GM21367 (cell line): ENCODE results near the gene CCDC144A.
"Not testable (repeated sequence)": the region's sequence is repeated elsewhere in the genome, so short reads cannot be mapped to it uniquely, and the experiment has no call there.

Experiments
- ATAC-seq: cut with Tn5 transposase; IDR thresholded peaks from one replicate; pipeline ENCODE4 v1.9.1; 2021; ENCODE audit not compliant: unreplicated experiment

The CCDC144A gene

GRCh38 chr17:16751924-16752287 is 61.9 kb downstream of the CCDC144A start:
- ATAC-seq: not testable (repeated sequence)

DNA sequence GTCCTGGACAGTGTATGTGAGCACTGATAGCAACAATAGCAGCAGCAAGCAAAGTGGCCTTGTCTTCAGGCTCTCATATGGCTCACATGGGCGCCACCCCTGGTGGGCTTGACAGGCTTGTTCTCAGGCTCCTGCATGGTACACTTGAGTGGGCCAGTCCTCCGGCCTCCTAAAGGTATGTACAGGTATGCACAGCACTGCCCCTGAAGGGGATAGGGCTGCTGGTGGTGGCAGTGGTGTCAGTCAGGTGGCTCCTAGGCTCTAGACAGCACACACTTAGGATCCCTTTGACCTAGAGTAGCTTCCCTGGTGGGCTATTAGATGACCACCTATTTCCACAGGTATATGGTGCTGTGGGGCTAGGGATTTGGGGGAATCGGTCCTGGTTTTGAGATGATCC is 67.5 kb downstream of the CCDC144A start:
- not testable (repeated sequence) for ATAC-seq

DNA sequence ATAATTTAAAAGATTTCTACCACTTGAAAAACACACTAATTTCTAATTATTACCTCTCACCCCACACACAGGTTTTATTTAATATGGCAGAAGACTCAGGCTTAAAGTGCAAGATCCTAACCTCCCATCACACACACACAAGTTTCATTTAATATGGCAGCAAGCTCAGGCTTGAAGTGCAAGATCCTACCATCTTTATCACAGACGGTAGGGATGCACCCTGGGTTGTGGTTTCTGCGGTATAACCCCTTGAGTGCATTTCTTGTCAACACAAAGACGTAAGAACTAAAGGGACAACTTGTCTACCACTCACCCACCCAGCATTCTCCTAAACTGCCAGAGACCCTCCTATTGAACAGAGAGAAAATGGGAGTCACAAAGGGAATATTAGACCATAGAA is 68.1 kb downstream of the CCDC144A start:
- not testable (repeated sequence) for ATAC-seq

- not testable (repeated sequence) for ATAC-seq
These were observed 78.5 kb downstream of the CCDC144A start for GRCh38 chr17:16768290-16769175.

GRCh38 chr17:16772394-16773145 is 82.5 kb downstream of the CCDC144A start:
- not testable (repeated sequence) for ATAC-seq

GRCh38 chr17:16773146-16773522 is 83.1 kb downstream of the CCDC144A start:
- not testable (repeated sequence) for ATAC-seq

- not testable (repeated sequence) for ATAC-seq
These were observed 97.8 kb downstream of the CCDC144A start for GRCh38 chr17:16787851-16788250.

- not testable (repeated sequence) for ATAC-seq
These were observed 99.0 kb downstream of the CCDC144A start for GRCh38 chr17:16788889-16789536.

- not testable (repeated sequence) for ATAC-seq
These were observed 99.6 kb downstream of the CCDC144A start for GRCh38 chr17:16789622-16790021.

GRCh38 chr17:16790313-16790871 is 100.4 kb downstream of the CCDC144A start:
- ATAC-seq: not testable (repeated sequence)

DNA sequence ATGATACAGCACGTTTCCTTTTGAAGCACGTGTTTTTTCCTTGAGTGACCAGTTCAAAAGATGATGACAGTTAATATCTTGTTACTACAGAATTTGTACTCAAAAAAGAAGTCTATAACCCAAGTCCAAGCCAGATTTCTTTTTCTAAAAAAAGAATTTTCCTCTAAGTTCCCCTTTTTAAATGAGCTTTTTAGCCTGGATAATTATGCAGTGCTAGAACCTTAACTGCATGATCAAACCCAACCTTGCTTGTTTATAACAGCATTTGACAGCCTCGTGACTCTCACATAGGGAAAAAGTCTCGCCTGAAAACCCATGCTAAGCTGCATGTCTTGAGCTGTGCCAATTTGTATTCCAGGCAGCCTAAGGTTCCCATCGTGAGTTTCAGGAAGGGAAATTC is 104.2 kb downstream of the CCDC144A start:
- not testable (repeated sequence) for ATAC-seq

- ATAC-seq: not testable (repeated sequence)
These were observed 105.9 kb downstream of the CCDC144A start for GRCh38 chr17:16795894-16796293.

DNA sequence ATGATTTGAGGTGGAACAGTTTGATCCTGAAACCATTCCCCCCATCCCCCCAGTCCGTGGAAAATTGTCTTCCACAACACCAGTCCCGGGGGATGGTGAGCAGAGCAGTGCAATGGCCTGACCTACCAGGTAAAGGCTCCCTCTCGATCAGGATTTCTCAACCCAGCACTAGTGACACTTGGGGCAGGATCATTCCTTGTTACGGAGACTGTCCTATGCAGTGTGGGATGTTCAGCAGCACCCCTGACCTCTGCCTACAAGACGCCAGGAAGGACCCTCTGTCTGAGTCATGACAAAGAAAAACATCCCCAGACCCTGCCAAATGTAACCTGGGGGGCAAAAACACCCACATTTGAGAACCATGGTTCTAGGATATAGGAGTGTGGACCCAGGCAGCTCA is 114.8 kb downstream of the CCDC144A start:
- not testable (repeated sequence) for ATAC-seq

DNA sequence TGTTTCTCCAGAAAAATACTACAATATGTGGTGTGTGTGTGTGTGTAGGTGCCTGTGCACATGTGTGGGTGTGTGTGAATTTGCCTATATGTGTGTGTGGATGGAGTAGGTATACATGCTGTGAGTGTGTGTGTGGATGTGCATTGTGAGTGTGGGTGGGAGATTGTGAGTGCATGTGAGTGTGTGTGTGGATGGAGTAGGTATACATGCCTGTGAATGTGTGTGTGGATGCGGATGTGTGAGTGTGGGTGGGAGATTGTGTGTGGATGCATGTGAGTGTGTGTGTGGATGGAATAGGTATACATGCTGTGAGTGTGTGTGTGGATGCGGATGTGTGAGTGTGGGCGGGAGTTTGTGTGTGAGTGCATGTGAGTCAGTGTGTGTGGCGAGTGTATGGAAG is 116.6 kb downstream of the CCDC144A start:
- ATAC-seq: not testable (repeated sequence)

DNA sequence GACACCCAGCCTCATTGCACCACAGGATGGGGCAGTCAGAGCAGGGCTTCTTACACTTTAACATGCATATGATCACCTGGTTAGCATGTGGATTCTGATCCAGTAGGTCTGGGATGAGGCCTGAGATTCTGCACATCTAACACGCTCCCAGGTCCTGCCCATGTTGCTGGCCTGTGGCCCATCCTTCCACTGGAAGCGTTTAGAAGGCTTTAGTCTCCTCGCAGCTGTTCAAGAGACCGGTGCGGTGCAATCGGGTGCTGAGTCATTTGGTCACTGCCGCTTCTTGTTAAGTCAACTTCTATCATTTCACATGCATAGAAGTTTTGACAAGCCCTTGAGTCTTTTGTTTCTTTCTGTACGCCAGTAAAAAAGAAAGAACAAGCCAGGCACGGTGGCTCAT is 117.6 kb downstream of the CCDC144A start:
- ATAC-seq: not testable (repeated sequence)

GRCh38 chr17:16810236-16810635 is 120.2 kb downstream of the CCDC144A start:
- ATAC-seq: not testable (repeated sequence)

- ATAC-seq: not testable (repeated sequence)
These were observed 122.1 kb downstream of the CCDC144A start for GRCh38 chr17:16812126-16812525.

GRCh38 chr17:16814439-16814838 is 124.4 kb downstream of the CCDC144A start:
- ATAC-seq: no peak

DNA sequence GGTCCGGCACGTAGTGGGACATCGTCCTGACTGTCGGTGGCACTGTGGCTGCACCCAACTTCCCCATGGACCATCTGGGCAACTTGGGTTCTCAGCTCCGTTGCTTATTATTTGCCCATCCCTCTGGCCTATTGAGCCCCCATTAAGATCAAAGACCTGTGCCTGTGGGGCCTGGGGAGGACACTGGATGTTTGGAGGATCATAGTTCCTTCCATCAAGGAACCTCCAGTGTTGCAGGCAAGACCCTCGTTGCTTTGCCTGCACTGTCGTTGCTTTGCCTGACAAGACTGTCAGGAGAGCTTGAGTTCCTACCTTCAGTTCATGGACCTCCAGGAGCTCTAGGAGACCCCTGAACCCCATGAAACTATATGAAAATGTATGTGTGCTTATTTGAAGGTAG is 127.2 kb downstream of the CCDC144A start:
- no peak for ATAC-seq

- ATAC-seq: not testable (repeated sequence)
These were observed 127.9 kb downstream of the CCDC144A start for GRCh38 chr17:16817940-16818339.

GRCh38 chr17:16818340-16818739 is 128.3 kb downstream of the CCDC144A start:
- ATAC-seq: no peak
